ENCODE data around the gene L1TD1. TPM values are rescaled to one million over a fixed set of nuclear protein-coding genes. Genes with fewer than 3 reads are reported as not detected.
"Not testable (repeated sequence)": the region's sequence is repeated elsewhere in the genome, so short reads cannot be mapped to it uniquely, and the experiment has no call there.

The L1TD1 gene
- total RNA-seq, 4 donors from 2014 or later, result 1.3 to 3.1 (median 2.1) TPM

DNA sequence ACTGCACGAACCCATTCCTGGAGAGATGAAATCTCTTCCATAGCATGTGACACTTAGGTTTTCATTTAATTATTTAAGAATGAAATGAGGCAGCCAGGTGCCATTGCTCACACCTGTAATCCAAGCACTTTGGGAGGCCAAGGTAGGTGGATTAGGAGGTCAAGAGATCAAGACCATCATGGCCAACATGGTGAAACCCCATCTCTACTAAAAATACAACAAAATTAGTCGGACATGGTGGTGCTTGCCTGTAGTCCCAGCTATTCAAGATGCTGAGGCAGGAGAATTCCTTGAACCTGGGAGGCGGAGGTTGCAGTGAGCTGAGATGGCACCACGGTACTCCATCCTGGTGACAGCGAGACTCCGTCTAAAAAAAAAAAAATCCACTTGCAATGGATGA, 17.8 kb downstream of the L1TD1 start:
- no peak for TF ChIP-seq POLR2A (IDR thresholded peaks at IDR 0.05)
- TF ChIP-seq EP300 (IDR thresholded peaks at IDR 0.05), result no peak
- TF ChIP-seq, protein P1, sequence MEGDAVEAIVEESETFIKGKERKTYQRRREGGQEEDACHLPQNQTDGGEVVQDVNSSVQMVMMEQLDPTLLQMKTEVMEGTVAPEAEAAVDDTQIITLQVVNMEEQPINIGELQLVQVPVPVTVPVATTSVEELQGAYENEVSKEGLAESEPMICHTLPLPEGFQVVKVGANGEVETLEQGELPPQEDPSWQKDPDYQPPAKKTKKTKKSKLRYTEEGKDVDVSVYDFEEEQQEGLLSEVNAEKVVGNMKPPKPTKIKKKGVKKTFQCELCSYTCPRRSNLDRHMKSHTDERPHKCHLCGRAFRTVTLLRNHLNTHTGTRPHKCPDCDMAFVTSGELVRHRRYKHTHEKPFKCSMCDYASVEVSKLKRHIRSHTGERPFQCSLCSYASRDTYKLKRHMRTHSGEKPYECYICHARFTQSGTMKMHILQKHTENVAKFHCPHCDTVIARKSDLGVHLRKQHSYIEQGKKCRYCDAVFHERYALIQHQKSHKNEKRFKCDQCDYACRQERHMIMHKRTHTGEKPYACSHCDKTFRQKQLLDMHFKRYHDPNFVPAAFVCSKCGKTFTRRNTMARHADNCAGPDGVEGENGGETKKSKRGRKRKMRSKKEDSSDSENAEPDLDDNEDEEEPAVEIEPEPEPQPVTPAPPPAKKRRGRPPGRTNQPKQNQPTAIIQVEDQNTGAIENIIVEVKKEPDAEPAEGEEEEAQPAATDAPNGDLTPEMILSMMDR (IDR thresholded peaks at IDR 0.05), result no peak
- DNase-seq (ENCODE audit: low spot score in 2 of 2), result no peak
- H3K4me1 ChIP-seq, result no peaks in the 10 kb centered on the region
- H3K4me3 ChIP-seq, result no peak overlapping the region
- peaks cover 0 to 23% (median 0%) of the 10 kb centered on the region in 3 donors for H3K36me3 ChIP-seq
- no peak overlapping the region for H3K27ac ChIP-seq
- WGBS, 2 donors, result 88 to 91% methylated on average over 6 of the region's 6 CpGs
- H3K27me3 ChIP-seq, result no peaks in the 10 kb centered on the region
- H3K9me3 ChIP-seq, result peaks cover 0 to 18% (median 3%) of the 10 kb centered on the region in 4 donors

DNA sequence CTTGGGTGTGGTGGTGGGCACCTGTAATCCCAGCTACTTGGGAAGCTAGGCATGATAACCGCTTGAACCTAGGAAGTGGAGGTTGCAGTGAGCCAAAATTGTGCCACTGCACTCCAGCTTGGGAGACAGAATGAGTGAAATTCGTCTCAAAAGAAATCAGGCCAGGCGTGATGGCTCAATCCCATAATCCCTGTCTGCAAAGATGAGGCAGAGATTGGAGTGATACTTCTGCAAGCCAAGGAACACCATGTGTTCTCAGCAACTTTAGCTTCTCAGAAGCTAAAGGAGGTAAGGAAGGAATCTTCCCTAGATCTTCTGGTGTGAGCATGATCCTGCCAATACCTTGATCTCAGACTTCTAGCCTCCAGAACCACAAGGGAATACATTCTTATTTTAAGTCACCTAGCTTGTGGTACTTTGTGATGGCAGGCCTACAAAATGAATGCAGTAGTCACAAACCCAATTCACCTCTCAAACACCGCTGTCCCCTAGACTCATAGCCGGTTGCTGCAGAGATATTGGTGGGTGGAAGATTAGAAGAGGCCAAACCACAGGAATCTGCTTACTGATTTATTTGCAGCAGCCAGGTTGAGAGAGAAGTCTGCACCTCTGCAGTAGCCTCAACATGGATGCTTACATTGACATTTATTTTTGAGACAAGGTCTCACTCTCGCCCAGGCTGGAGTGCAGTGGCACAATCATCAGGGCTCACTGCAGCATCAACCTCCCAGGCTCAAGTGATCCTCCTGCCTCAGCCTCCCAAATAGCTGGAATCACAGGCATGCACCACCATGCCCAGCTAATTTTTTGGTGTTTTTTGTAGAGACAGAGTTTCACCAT, 18.6 kb downstream of the L1TD1 start:
- peaks cover 0 to 14% (median 0%) of the 10 kb centered on the region in 3 donors for H3K36me3 ChIP-seq
- H3K27ac ChIP-seq, result no peak overlapping the region
- H3K4me3 ChIP-seq, result no peak overlapping the region
- H3K9me3 ChIP-seq, result peaks cover 0 to 18% (median 3%) of the 10 kb centered on the region in 4 donors
- TF ChIP-seq, protein P1 (IDR thresholded peaks at IDR 0.05), result no peak
- TF ChIP-seq EP300 (IDR thresholded peaks at IDR 0.05) (no peak), POLR2A (IDR thresholded peaks at IDR 0.05) (no peak)
- H3K4me1 ChIP-seq, result no peaks in the 10 kb centered on the region
- no peaks in the 10 kb centered on the region for H3K27me3 ChIP-seq
- no peak for DNase-seq (ENCODE audit: low spot score in 2 of 2)
- WGBS, 2 donors, result 82% methylated on average over 6 of the region's 6 CpGs

DNA sequence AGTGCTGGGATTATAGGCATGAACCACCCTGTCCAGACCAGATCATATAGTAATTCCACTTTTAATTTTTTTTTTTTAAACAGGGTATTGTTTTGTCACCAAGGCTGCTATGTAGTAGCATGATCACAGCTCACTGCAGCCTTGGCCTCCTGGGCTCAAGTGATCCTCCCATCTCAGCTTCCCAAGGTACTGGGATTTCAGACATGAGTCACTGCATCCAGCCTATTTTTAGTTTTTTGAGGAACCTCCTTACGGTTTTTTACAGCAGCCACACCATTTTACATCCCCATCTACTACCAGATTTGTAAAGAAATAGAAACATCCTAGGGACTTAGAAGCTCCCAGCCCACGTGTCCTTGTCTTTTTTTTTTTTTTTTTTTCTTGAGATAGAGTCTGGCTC, 24.0 kb downstream of the L1TD1 start:
- TF ChIP-seq EP300 (IDR thresholded peaks at IDR 0.05) (no peak), POLR2A (IDR thresholded peaks at IDR 0.05) (no peak)
- TF ChIP-seq, protein P1 (IDR thresholded peaks at IDR 0.05), result no peak
- Histone ChIP-seq H3K27me3 (no peaks in the 10 kb centered on the region), H3K27ac (no peak overlapping the region), H3K36me3 (no peaks in the 10 kb centered on the region), H3K9me3 (no peaks in the 10 kb centered on the region), H3K4me3 (no peak overlapping the region), H3K4me1 (no peaks in the 10 kb centered on the region)
- no peak for DNase-seq (ENCODE audit: low spot score in 2 of 2)
- WGBS, 2 donors, result 79 to 80% methylated on average over 2 of the region's 2 CpGs

DNA sequence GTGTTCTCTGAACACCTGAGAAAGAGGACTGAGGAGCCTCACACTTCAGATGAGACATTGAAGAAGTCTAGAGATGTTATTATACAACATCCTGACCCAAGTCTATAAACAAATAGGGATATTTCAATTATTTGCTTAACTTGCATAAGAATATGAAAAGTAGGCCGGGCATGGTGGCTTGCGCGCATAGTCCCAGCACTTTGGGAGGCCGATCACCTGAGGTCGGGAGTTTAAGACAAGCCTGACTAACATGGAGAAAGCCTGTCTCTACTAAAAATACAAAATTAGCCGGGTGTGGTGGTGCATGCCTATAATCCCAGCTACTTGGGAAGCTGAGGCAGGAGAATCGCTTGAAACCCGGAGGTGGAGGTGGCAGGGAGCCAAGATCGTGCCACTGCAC, 25.8 kb downstream of the L1TD1 start:
- not testable (repeated sequence) for DNase-seq (ENCODE audit: low spot score in 2 of 2); H3K27ac ChIP-seq; H3K9me3 ChIP-seq; H3K4me1 ChIP-seq; H3K27me3 ChIP-seq; H3K4me3 ChIP-seq; H3K36me3 ChIP-seq
- 90 to 95% methylated on average over 9 of the region's 9 CpGs for whole genome bisulfite sequencing, 2 donors

DNA sequence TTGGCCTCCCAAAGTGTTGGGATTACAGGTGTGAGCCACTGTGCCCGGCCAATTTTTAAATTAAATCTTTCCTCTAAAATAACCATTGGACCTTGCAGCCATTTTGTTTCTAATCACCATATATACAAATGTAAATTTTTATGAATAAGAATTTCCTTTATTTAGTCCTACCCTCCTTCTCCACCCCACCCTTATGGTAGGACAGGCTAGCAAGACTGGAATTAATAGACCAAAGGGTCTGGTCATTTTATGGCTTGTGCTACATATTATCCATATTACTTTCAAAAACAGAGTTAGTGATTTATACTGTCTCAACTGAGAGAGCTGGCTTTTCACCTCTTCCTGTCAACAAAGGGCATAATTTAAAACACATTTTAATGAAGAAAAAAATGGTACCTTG, 26.5 kb downstream of the L1TD1 start:
- no peak overlapping the region for H3K27ac ChIP-seq
- WGBS, 2 donors, result 100% methylated on average over 1 of the region's 1 CpG
- H3K4me3 ChIP-seq, result no peak overlapping the region
- no peak for DNase-seq (ENCODE audit: low spot score in 2 of 2)
- no peaks in the 10 kb centered on the region for H3K4me1 ChIP-seq
- no peaks in the 10 kb centered on the region for H3K27me3 ChIP-seq
- no peaks in the 10 kb centered on the region for H3K36me3 ChIP-seq
- TF ChIP-seq POLR2A (IDR thresholded peaks at IDR 0.05) (no peak), EP300 (IDR thresholded peaks at IDR 0.05) (no peak)
- TF ChIP-seq, protein P1 (IDR thresholded peaks at IDR 0.05), result no peak
- H3K9me3 ChIP-seq, result no peaks in the 10 kb centered on the region
